Glutamatergic neuron (in vitro differentiated cells): Measurements from ENCODE around the gene C1orf232. TPM values are rescaled to one million over a fixed set of nuclear protein-coding genes. Genes with fewer than 3 reads are reported as not detected.

Source experiments
- DNase-seq: peaks from one replicate; pipeline ENCODE4 v3.0.0; 2022
- H3K27ac Mint-ChIP-seq: one replicate; pipeline ENCODE4 v1.8.0; 2020; ENCODE audit warnings: mild to moderate bottlenecking, mixed read lengths, inconsistent platforms; ENCODE audit not compliant: unreplicated experiment
- H3K27me3 Mint-ChIP-seq: one replicate; pipeline ENCODE4 v1.8.0; 2020; ENCODE audit warnings: mild to moderate bottlenecking, moderate library complexity, mixed read lengths, inconsistent platforms; ENCODE audit not compliant: unreplicated experiment
- H3K36me3 Mint-ChIP-seq: one replicate; pipeline ENCODE4 v1.8.0; 2020; ENCODE audit warnings: mild to moderate bottlenecking, mixed read lengths, inconsistent platforms; ENCODE audit not compliant: unreplicated experiment
- H3K4me1 Mint-ChIP-seq: one replicate; pipeline ENCODE4 v1.8.0; 2020; ENCODE audit warnings: mild to moderate bottlenecking, low read depth, mixed read lengths, inconsistent platforms; ENCODE audit not compliant: unreplicated experiment
- H3K4me3 Mint-ChIP-seq: one replicate; pipeline ENCODE4 v1.8.0; 2020; ENCODE audit warnings: mild to moderate bottlenecking, mixed read lengths, inconsistent platforms; ENCODE audit not compliant: unreplicated experiment
- H3K9me3 Mint-ChIP-seq: one replicate; pipeline ENCODE4 v1.8.0; 2020; ENCODE audit warnings: mild to moderate bottlenecking, moderate library complexity, mixed read lengths, inconsistent platforms; ENCODE audit not compliant: unreplicated experiment
- CTCF ChIP-seq: fragments of 200-600 bp; sonication (generic); IDR thresholded peaks from one replicate; pipeline ENCODE4 v1.5.0; 2021; ENCODE audit not compliant: partially characterized antibody, unreplicated experiment
- total RNA-seq: library from RNA; stranded (reverse); fragmentation: NEBNext Ultra II Directional; extraction: Animal tissue kit (Norgen Biotek cat#: 25700); gene quantifications from one replicate; pipeline ENCODE4 v1.2.1, GENCODE V29; 2021; ENCODE audit not compliant: unreplicated experiment

The C1orf232 gene
- total RNA-seq, 1 donor from 2014 or later = not detected

GRCh38 chr1:26142159-26142558 is 26.6 kb downstream of the C1orf232 start:
- no peak for DNase-seq
- peaks cover 6% of the 10 kb centered on the region for H3K27me3 Mint-ChIP-seq
- no peaks in the 10 kb centered on the region for H3K4me1 Mint-ChIP-seq
- H3K36me3 Mint-ChIP-seq = no peaks in the 10 kb centered on the region
- H3K4me3 Mint-ChIP-seq = no peak overlapping the region
- H3K27ac Mint-ChIP-seq = no peak overlapping the region
- no peaks in the 10 kb centered on the region for H3K9me3 Mint-ChIP-seq
- TF ChIP-seq CTCF = peak; percentile 37

GRCh38 chr1:26138974-26139558 is 29.7 kb downstream of the C1orf232 start:
- H3K36me3 Mint-ChIP-seq = no peaks in the 10 kb centered on the region
- H3K4me1 Mint-ChIP-seq = no peaks in the 10 kb centered on the region
- peaks cover 6% of the 10 kb centered on the region for H3K27me3 Mint-ChIP-seq
- TF ChIP-seq CTCF = no peak
- H3K9me3 Mint-ChIP-seq = peaks cover 3% of the 10 kb centered on the region
- H3K27ac Mint-ChIP-seq = no peak overlapping the region
- H3K4me3 Mint-ChIP-seq = no peak overlapping the region
- DNase-seq = no peak

- H3K4me1 Mint-ChIP-seq = no peaks in the 10 kb centered on the region
- no peak overlapping the region for H3K27ac Mint-ChIP-seq
- no peak for DNase-seq
- H3K9me3 Mint-ChIP-seq = peaks cover 5% of the 10 kb centered on the region
- H3K27me3 Mint-ChIP-seq = peaks cover 3% of the 10 kb centered on the region
- no peak for TF ChIP-seq CTCF
- H3K36me3 Mint-ChIP-seq = no peaks in the 10 kb centered on the region
- no peak overlapping the region for H3K4me3 Mint-ChIP-seq
Measured at GRCh38 chr1:26134466-26134865, 34.3 kb downstream of the C1orf232 start.

GRCh38 chr1:26132834-26133167 is 36.0 kb downstream of the C1orf232 start:
- no peak for TF ChIP-seq CTCF
- no peak for DNase-seq
- Mint-ChIP-seq H3K27me3 (peaks cover 2% of the 10 kb centered on the region), H3K36me3 (no peaks in the 10 kb centered on the region), H3K4me1 (peaks cover 4% of the 10 kb centered on the region), H3K27ac (no peak overlapping the region), H3K4me3 (no peak overlapping the region), H3K9me3 (peaks cover 5% of the 10 kb centered on the region)

GRCh38 chr1:26132128-26132833 is 36.5 kb downstream of the C1orf232 start:
- H3K9me3 Mint-ChIP-seq = peaks cover 5% of the 10 kb centered on the region
- H3K27me3 Mint-ChIP-seq = no peaks in the 10 kb centered on the region
- no peaks in the 10 kb centered on the region for H3K36me3 Mint-ChIP-seq
- H3K27ac Mint-ChIP-seq = no peak overlapping the region
- no peak overlapping the region for H3K4me3 Mint-ChIP-seq
- TF ChIP-seq CTCF = no peak
- H3K4me1 Mint-ChIP-seq = peaks cover 6% of the 10 kb centered on the region
- no peak for DNase-seq
